NCI-H1105 treated with DMSO at 0.1 percent for 48 hours (cell line): Measurements from ENCODE around the gene SNIP1.
A peak's percentile ranks its signal among the peaks of the same experiment; 100 is the strongest.
"Not testable (repeated sequence)": the region's sequence is repeated elsewhere in the genome, so short reads cannot be mapped to it uniquely, and the experiment has no call there.

Experiments used
- DNase-seq: peaks from one replicate; lab custom pipeline; 2025; lab: John Stamatoyannopoulos, UW

Gene SNIP1

DNA sequence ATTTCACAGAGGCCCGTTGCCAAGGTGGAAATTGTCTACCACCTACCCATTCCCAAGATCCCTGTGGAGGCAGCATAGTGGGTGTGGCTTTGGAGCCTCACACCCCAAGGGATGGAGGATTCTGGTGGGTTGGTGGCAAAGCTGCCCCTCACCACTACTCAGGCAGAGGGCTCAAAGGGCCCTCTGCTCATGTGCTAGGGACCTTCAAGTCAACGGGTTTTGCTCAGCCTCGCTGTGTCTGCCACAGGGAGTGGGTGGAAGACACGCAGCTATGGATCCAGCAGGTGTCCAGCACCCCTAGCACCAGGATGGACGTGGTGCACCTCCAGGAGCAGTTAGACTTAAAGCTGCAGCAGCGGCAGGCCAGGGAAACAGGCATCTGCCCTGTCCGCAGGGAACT, 5.0 kb upstream of the SNIP1 start:
- DNase-seq: no peak

- DNase-seq: no peak
Observed at GRCh38 chr1:37558411-37558810, 4.3 kb upstream of the SNIP1 start.

- DNase-seq: no peak
Observed at GRCh38 chr1:37557402-37557801, 3.3 kb upstream of the SNIP1 start.

DNA sequence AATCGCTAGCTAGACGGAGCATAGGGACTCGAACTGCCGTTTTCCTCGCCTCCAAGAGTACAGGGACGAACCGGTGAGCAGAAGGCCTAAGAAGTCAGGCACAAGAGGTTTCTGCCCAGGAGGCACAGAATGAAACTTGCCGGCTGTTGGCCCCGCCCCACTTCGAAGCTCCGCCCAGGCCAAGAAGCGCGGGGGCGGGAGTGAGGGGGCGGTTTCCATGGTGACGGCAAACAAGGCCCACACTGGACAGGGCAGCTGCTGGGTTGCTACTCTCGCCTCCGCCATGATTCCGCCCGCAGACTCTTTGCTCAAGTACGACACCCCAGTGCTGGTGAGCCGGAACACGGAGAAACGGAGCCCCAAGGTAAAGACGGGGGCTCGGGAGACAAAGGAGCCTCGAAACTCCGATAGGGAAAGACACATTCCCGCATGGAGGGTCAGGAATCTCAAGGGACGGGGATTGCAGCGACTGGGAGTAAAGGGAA, 2.7 kb upstream of the SNIP1 start, which contains the start of gene DNALI1:
Gene DNALI1, plus strand, starts transcription at position 229 of the 485 bp plus-strand sequence. Its CDS starts 55 bp downstream, at position 284.
- DNase-seq: peak; percentile 87

GRCh38 chr1:37553598-37553926, 531 bp downstream of the SNIP1 start:
- no peak for DNase-seq

- DNase-seq: no peak
Observed at GRCh38 chr1:37549341-37549740, 4.8 kb downstream of the SNIP1 start.

- no peak for DNase-seq
Observed at GRCh38 chr1:37545019-37545418, 9.1 kb downstream of the SNIP1 start.

DNA sequence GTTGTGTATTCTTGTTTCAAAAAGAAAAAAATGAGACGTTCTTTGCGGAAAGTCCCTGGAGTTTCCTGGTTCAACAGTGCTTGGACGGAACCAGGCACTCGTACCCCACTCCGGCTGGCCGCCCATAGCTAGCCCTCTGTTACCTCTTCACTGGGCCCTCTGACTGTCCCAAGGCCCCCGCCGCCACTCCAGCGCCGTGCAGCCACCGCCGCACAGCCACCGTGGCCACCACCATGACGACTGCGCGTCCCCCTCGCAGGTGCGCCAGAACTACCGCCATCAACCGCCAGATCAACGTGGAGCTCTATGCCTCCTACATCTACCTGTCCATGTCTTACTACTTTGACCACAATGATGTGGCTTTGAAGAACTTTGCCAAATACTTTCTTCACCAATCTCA, 9.6 kb downstream of the SNIP1 start:
- no peak for DNase-seq

GRCh38 chr1:37540036-37540785, 13.9 kb downstream of the SNIP1 start:
- no peak for DNase-seq

GRCh38 chr1:37539154-37539553, 14.9 kb downstream of the SNIP1 start:
- not testable (repeated sequence) for DNase-seq

- DNase-seq: no peak
Observed at GRCh38 chr1:37537378-37537777, 16.7 kb downstream of the SNIP1 start.

GRCh38 chr1:37533317-37534093, 20.6 kb downstream of the SNIP1 start:
- no peak for DNase-seq

- not testable (repeated sequence) for DNase-seq
Observed at GRCh38 chr1:37532418-37533156, 21.5 kb downstream of the SNIP1 start.

DNA sequence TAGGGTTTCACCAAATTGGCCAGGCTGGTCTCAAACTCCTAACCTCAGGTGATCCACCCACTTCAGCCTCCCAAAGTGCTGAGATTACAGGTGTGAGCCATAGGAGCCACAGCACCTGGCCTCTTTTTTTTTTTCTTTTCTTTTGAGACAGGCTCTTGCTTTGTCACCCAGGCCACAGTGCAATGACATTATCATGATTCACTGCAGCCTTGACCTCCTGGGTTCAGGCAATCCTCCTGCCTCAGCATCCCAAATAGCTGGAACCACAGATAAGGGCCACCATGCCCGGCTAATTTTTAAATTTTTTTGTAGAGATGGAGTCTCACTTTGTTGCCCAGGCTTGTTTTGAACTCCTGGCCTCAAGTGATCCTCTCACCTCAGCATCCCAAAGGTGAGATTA, 24.2 kb downstream of the SNIP1 start:
- not testable (repeated sequence) for DNase-seq

- DNase-seq: no peak
Observed at GRCh38 chr1:37519613-37520012, 34.5 kb downstream of the SNIP1 start.

- DNase-seq: not testable (repeated sequence)
Observed at GRCh38 chr1:37518929-37519328, 35.2 kb downstream of the SNIP1 start.

- not testable (repeated sequence) for DNase-seq
Observed at GRCh38 chr1:37518241-37518640, 35.9 kb downstream of the SNIP1 start.

DNA sequence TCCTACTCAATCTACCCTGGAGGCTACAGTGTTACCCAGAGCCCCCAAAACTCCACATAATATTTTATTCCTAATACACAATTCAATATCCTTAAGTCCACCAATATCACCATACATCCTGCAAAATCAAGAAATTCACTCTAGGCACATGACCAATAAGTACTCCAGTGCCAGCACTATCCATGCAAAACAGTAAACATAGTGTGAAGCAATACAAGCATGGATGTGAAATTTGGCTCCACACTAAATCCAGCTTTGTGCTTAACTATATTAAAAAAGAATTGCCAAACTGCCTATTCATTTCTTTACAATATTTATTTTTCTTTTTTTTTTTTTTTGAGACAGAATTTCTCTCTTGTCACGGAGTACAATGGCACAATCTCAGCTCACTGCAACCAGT, 36.5 kb downstream of the SNIP1 start:
- no peak for DNase-seq

GRCh38 chr1:37515185-37516034, 38.7 kb downstream of the SNIP1 start:
- DNase-seq: no peak

- DNase-seq: peak; percentile 86
Observed at GRCh38 chr1:37514350-37515184, 39.5 kb downstream of the SNIP1 start, which contains the start of gene MEAF6. MEAF6 (minus strand) TSS chr1:37514766; CDS start chr1:37514746, 20 bp downstream.
